Motor neuron (in vitro differentiated cells): ENCODE measurements around the gene KIF18A. TPM values are rescaled to one million over a fixed set of nuclear protein-coding genes. Genes with fewer than 3 reads are reported as not detected.

Experiments
- ATAC-seq, 8 experiments: fragments of 200-7000 bp; cut with Tn5 transposase; replicated peaks in 6 of 8; 2 replicates each; pipeline ENCODE4 v1.8.0; 2021; ENCODE audit warnings: mild to moderate bottlenecking in 8 of 8, moderate library complexity in 8 of 8
- H3K27ac ChIP-seq, 2 donors: fragments of 250-450 bp; sonication (Bioruptor Pico); 2 replicates each; pipeline ENCODE4 v1.9.0; 2021; ENCODE audit warnings: antibody characterized with exemption in 2 of 2, mild to moderate bottlenecking in 2 of 2, moderate library complexity in 1 of 2
- H3K4me1 ChIP-seq, 2 donors: fragments of 250-450 bp; sonication (Bioruptor Pico); replicated peaks in 1 of 2; 2 replicates each; pipeline ENCODE4 v1.6.1; 2021; ENCODE audit warnings: antibody characterized with exemption in 2 of 2, mild to moderate bottlenecking in 2 of 2, moderate library complexity in 1 of 2
- H3K4me3 ChIP-seq, 5 donors: fragments of 250-450 bp; sonication (Bioruptor Pico); 2 replicates each; pipeline ENCODE4 v1.9.0; 2021; ENCODE audit warnings: antibody characterized with exemption in 5 of 5, mild to moderate bottlenecking in 5 of 5, moderate library complexity in 4 of 5
- WGBS, 10 experiments: fragments of 450-650 bp; shearing (Covaris generic); methylation state at CpG; one replicate each; pipeline ENCODE4 v1.0.0; 2022; 5-methylcytosine and 5-hydroxymethylcytosine counted together
- in situ Hi-C, 9 experiments: fragments of 400-800 bp; cut with MboI; loops; one replicate each; pipeline ENCODE4 v1.15.0; 2021; ENCODE audit warnings: low sequenced_read_pairs in 9 of 9, low pct_unique_long_range_greater_than_20kb in 2 of 9; ENCODE audit not compliant: unreplicated experiment in 9 of 9
- total RNA-seq, 8 experiments: library from RNA; unstranded; fragments of 300-600 nt; gene quantifications; 2 replicates each; pipeline versions ENCODE4 v1.2.3 to v1.2.4, GENCODE V29; 2022

Gene KIF18A
- total RNA-seq, 8 experiments from 2014 or later: 0.86 to 17.8 (median 2.4) TPM

DNA sequence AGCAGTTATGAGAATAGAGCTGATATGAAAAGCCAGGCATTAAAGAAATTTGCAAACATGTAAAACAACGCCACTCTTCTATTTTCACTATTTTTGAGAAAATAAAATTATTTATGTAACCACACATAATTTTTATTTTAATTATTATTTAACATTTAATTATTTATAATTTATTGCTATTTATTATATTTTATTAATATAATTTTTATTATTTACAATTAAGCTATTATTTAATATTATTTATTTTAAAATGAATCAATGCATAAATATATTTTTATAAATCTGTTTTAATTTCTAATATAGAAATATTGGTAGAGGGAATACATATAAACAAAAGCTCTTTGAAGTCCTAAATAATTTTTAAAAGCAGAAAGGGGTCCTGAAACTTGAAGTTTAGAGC, 36.7 kb downstream of the KIF18A start:
- WGBS, 10 experiments: 83 to 100% (median 100%) methylated on average over 1 of the region's 1 CpG; no CpG with 5 or more reads in 1 of the 10 experiments
- H3K27ac ChIP-seq: no peak overlapping the region
- in situ Hi-C loops: no loop called here
- no peaks in the 10 kb centered on the region for H3K4me1 ChIP-seq
- H3K4me3 ChIP-seq: no peak overlapping the region
- no peak for ATAC-seq

GRCh38 chr11:28058333-28058732, 49.6 kb downstream of the KIF18A start:
- in situ Hi-C loops: no loop called here
- Histone ChIP-seq H3K4me3 (no peak overlapping the region), H3K4me1 (no peaks in the 10 kb centered on the region), H3K27ac (no peak overlapping the region)
- no peak for ATAC-seq

- H3K27ac ChIP-seq: no peak overlapping the region
- in situ Hi-C loops: no loop called here
- no peak overlapping the region for H3K4me3 ChIP-seq
- no peak for ATAC-seq
- 69 to 100% (median 92%) methylated on average over 1 to 2 of the region's 2 CpGs; no CpG with 5 or more reads in 1 of the 10 experiments for WGBS, 10 experiments
- H3K4me1 ChIP-seq: no peaks in the 10 kb centered on the region
These were observed 53.1 kb downstream of the KIF18A start for GRCh38 chr11:28054821-28055220.

- ATAC-seq: no peak
- Histone ChIP-seq H3K4me1 (no peaks in the 10 kb centered on the region), H3K4me3 (no peak overlapping the region), H3K27ac (no peak overlapping the region)
- in situ Hi-C loops: no loop called here
- WGBS, 10 experiments: 52 to 84% (median 67%) methylated on average over 2 to 5 of the region's 5 CpGs
These were observed 58.4 kb downstream of the KIF18A start for GRCh38 chr11:28049338-28050216.

GRCh38 chr11:28048812-28049211, 59.1 kb downstream of the KIF18A start:
- no peak overlapping the region for H3K27ac ChIP-seq
- H3K4me1 ChIP-seq: no peaks in the 10 kb centered on the region
- in situ Hi-C loops: no loop called here
- ATAC-seq: no peak
- H3K4me3 ChIP-seq: no peak overlapping the region

GRCh38 chr11:28043930-28044709, 63.8 kb downstream of the KIF18A start:
- Histone ChIP-seq H3K27ac (no peak overlapping the region), H3K4me3 (no peak overlapping the region), H3K4me1 (no peaks in the 10 kb centered on the region)
- 84 to 100% (median 98%) methylated on average over 2 to 3 of the region's 3 CpGs for WGBS, 10 experiments
- ATAC-seq: no peak
- in situ Hi-C loops: no loop called here

- in situ Hi-C loops: no loop called here
- Histone ChIP-seq H3K4me1 (no peaks in the 10 kb centered on the region), H3K4me3 (no peak overlapping the region), H3K27ac (no peak overlapping the region)
- no peak for ATAC-seq
- WGBS, 10 experiments: 60 to 90% (median 81%) methylated on average over 1 to 2 of the region's 2 CpGs; no CpG with 5 or more reads in 2 of the 10 experiments
These were observed 67.6 kb downstream of the KIF18A start for GRCh38 chr11:28040384-28040783.

- ATAC-seq: no peak
- in situ Hi-C loops: no loop called here
- Histone ChIP-seq H3K27ac (no peak overlapping the region), H3K4me3 (no peak overlapping the region), H3K4me1 (no peaks in the 10 kb centered on the region)
- WGBS, 10 experiments: 75 to 100% (median 100%) methylated on average over 1 of the region's 1 CpG; no CpG with 5 or more reads in 2 of the 10 experiments
These were observed 69.2 kb downstream of the KIF18A start for GRCh38 chr11:28038775-28039174.

DNA sequence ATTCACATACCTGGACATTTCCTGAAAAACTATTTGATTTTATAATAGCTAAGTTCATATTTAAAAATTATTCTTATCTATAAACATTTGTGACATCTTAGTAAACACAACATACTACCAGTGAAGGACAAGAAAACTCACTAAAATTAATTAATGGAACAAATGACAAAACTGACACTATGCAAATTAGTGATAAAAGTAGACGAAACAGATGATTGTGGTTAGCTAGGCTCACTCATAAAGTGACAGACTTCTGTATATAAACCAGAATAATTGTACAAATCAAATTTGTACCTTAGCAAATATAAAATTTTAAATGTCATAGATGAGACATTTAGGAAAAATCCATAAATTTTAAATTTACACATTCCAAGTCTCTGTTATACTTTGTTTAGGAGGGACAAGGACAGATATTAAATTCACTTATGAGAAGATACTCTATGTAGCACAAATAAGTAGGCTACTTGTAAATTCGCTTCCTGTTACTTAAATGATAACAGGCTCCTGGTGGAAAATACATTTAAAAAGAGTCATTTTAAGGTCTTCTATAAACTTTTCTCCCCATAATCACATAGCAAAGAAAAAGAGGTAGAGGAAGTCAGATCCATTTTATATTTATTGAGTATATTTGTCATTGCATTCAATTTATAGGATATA, 81.2 kb downstream of the KIF18A start:
- Histone ChIP-seq H3K4me1 (no peaks in the 10 kb centered on the region), H3K4me3 (no peak overlapping the region), H3K27ac (no peak overlapping the region)
- in situ Hi-C loops: no loop called here
- no peak for ATAC-seq
- WGBS, 10 experiments: 50 to 100% (median 91%) methylated on average over 1 to 2 of the region's 2 CpGs

DNA sequence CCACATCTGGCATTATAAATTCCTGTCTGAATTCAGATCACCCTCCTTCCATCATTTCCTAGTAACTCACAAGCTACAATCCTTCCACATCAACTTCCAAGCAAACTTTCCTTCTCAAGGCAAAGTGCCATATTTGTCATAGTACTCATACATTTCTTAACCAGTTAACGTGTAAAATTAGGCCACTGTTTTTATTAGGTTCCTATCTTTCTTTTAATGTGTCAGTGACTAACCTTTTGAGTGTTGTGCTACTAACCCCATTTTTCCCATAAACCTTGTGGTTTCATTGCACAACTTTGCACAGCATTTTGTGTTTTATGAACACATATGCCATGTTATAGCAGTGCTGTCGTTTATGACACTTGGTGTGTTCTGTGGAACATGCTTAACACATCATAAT, 90.1 kb downstream of the KIF18A start:
- in situ Hi-C loops: no loop called here
- no peak for ATAC-seq
- no peak overlapping the region for H3K4me3 ChIP-seq
- WGBS, 10 experiments: 60 to 100% (median 86%) methylated on average over 1 to 2 of the region's 2 CpGs; no CpG with 5 or more reads in 2 of the 10 experiments
- no peak overlapping the region for H3K27ac ChIP-seq
- no peaks in the 10 kb centered on the region for H3K4me1 ChIP-seq

- WGBS, 10 experiments: 78 to 100% (median 95%) methylated on average over 1 to 4 of the region's 4 CpGs
- H3K4me1 ChIP-seq: no peaks in the 10 kb centered on the region
- in situ Hi-C loops: no loop called here
- no peak for ATAC-seq
- H3K4me3 ChIP-seq: no peak overlapping the region
- H3K27ac ChIP-seq: no peak overlapping the region
These were observed 96.1 kb downstream of the KIF18A start for GRCh38 chr11:28011813-28012212.

- ATAC-seq: peak in 2 of 8 experiments; percentile 45 to 46
- no peaks in the 10 kb centered on the region for H3K4me1 ChIP-seq
- no peak overlapping the region for H3K4me3 ChIP-seq
- in situ Hi-C loops: no loop called here
- H3K27ac ChIP-seq: no peak overlapping the region
- WGBS, 10 experiments: 0 to 91% (median 20%) methylated on average over 1 of the region's 1 CpG; no CpG with 5 or more reads in 3 of the 10 experiments
These were observed 98.0 kb downstream of the KIF18A start for GRCh38 chr11:28009996-28010395.

DNA sequence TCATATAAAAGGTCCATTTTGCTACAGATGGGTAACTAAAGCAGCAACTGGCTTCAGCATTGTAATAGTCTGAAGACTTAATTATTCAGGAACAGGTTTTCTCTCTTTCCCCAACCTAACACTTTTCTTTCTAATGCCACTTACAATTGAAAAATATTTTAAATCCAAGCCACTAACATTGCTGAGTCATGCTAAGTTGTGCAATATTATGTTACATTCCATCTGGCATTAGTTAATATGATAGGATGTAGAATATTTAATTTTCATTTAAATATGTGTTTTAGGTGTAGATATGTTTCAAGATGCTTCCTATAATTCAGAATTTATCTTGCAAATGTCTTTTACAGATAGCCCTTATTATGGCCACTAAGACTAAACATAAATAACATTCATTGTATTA, 98.6 kb downstream of the KIF18A start:
- ATAC-seq: peak in 3 of 8 experiments; percentile 42 to 72 (median 68)
- in situ Hi-C loops: no loop called here
- Histone ChIP-seq H3K4me1 (no peaks in the 10 kb centered on the region), H3K27ac (no peak overlapping the region), H3K4me3 (no peak overlapping the region)
